SK-N-SH (cell line): ENCODE data around the gene TDRD1.

ENCODE experiments used
- JUND ChIP-seq: IDR thresholded peaks from 2 replicates; pipeline ENCODE4 v1.4.0; 2012
- POLR2AphosphoS5 ChIP-seq: IDR thresholded peaks from 2 replicates; pipeline ENCODE4 v1.6.1; 2012; ENCODE audit warnings: low read depth, low read length
- RAD21 ChIP-seq: IDR thresholded peaks from 2 replicates; pipeline ENCODE4 v1.6.1; 2012; ENCODE audit warnings: mild to moderate bottlenecking, low read length
- SMC3 ChIP-seq: IDR thresholded peaks from 2 replicates; pipeline ENCODE4 v1.6.1; 2012; ENCODE audit warnings: low read depth, low read length, improper control_type of control experiment
- TCF12 ChIP-seq: IDR thresholded peaks from 2 replicates; pipeline ENCODE4 v1.4.0; 2012
- TF ChIP-seq, protein P1 (sequence below): IDR thresholded peaks from 2 replicates; pipeline ENCODE4 v1.4.0; 2012; ENCODE audit warnings: low read depth, borderline replicate concordance
- TF ChIP-seq, protein P2 (sequence below): fragments of 200-600 bp; sonication (generic); IDR thresholded peaks from 2 replicates; pipeline ENCODE4 v1.6.1; 2017; ENCODE audit warnings: antibody characterized with exemption, mild to moderate bottlenecking, moderate library complexity

DNA sequence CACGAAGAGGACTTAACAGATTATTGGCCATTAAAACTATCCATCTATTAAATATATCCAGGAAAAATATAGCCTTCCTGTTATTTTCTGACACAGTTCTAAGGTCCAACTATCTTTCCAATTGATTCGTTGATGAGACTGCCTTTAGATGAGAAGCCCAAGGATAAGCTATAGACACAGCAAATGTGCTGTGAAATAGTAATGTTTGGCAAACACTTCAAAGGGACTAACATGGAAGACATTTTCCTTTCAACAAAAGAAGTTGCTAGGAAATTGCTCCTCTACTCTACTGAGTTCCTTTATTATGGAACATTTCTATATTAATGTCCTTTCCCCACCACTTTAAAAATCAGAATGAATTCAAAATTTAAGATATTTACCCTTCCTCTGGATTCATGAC lies 43.7 kb upstream of the TDRD1 start:
- TF ChIP-seq POLR2AphosphoS5 = no peak
- TF ChIP-seq SMC3 = no peak
- TF ChIP-seq, protein P1, sequence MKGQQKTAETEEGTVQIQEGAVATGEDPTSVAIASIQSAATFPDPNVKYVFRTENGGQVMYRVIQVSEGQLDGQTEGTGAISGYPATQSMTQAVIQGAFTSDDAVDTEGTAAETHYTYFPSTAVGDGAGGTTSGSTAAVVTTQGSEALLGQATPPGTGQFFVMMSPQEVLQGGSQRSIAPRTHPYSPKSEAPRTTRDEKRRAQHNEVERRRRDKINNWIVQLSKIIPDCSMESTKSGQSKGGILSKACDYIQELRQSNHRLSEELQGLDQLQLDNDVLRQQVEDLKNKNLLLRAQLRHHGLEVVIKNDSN = no peak
- TF ChIP-seq JUND = no peak
- TF ChIP-seq, protein P2, sequence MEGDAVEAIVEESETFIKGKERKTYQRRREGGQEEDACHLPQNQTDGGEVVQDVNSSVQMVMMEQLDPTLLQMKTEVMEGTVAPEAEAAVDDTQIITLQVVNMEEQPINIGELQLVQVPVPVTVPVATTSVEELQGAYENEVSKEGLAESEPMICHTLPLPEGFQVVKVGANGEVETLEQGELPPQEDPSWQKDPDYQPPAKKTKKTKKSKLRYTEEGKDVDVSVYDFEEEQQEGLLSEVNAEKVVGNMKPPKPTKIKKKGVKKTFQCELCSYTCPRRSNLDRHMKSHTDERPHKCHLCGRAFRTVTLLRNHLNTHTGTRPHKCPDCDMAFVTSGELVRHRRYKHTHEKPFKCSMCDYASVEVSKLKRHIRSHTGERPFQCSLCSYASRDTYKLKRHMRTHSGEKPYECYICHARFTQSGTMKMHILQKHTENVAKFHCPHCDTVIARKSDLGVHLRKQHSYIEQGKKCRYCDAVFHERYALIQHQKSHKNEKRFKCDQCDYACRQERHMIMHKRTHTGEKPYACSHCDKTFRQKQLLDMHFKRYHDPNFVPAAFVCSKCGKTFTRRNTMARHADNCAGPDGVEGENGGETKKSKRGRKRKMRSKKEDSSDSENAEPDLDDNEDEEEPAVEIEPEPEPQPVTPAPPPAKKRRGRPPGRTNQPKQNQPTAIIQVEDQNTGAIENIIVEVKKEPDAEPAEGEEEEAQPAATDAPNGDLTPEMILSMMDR = no peak
- TF ChIP-seq RAD21 = no peak
- TF ChIP-seq TCF12 = no peak
